HepG2 (cell line): Measurements from ENCODE around the gene IARS2. TPM values are rescaled to one million over a fixed set of nuclear protein-coding genes. Genes with fewer than 3 reads are reported as not detected.
A peak's percentile ranks its signal among the peaks of the same experiment; 100 is the strongest.

ENCODE experiments used
- DR1 ChIP-seq: sonication (generic); formaldehyde crosslinking; IDR thresholded peaks from 2 replicates; pipeline ENCODE4 v1.8.0; 2021; ENCODE audit warnings: mild to moderate bottlenecking, missing genetic modification reagents, inconsistent platforms
- ETV5 ChIP-seq: IDR thresholded peaks from 2 replicates; pipeline ENCODE4 v1.6.1; 2018; ENCODE audit warnings: missing biosample characterization, missing genetic modification reagents, inconsistent platforms, borderline replicate concordance
- FOXA1 ChIP-seq, 2 experiments: fragments of 450-650 bp in 1 of 2; sonication (generic) in 1 of 2; formaldehyde crosslinking in 1 of 2; IDR thresholded peaks; 2 replicates each; pipeline versions ENCODE4 v1.4.0 to v1.6.1; 2016 to 2020; ENCODE audit warnings: missing genetic modification reagents in 1 of 2
- FOXC1 ChIP-seq: sonication (generic); formaldehyde crosslinking; IDR thresholded peaks from 2 replicates; pipeline ENCODE4 v1.8.0; 2022; ENCODE audit warnings: mild to moderate bottlenecking, missing genetic modification reagents, borderline replicate concordance
- HIC2 ChIP-seq: sonication (generic); formaldehyde crosslinking; IDR thresholded peaks from 2 replicates; pipeline ENCODE4 v1.9.0; 2022; ENCODE audit warnings: low read depth, missing genetic modification reagents
- HNRNPL ChIP-seq: fragments of 200-400 bp; formaldehyde crosslinking; IDR thresholded peaks from 2 replicates; pipeline ENCODE4 v1.6.1; 2017; ENCODE audit warnings: mild to moderate bottlenecking, low read depth, low read length
- KAT7 ChIP-seq: IDR thresholded peaks from 2 replicates; pipeline ENCODE4 v1.6.1; 2018; ENCODE audit warnings: borderline replicate concordance, missing compliant biosample characterization
- KDM2A ChIP-seq: sonication (generic); formaldehyde crosslinking; IDR thresholded peaks from 2 replicates; pipeline ENCODE4 v1.4.0; 2020; ENCODE audit warnings: low read depth, missing genetic modification reagents, borderline replicate concordance
- KLF12 ChIP-seq: sonication (generic); formaldehyde crosslinking; IDR thresholded peaks from 2 replicates; pipeline ENCODE4 v1.4.0; 2020; ENCODE audit warnings: missing genetic modification reagents, borderline replicate concordance
- MLX ChIP-seq: IDR thresholded peaks from 2 replicates; pipeline ENCODE4 v1.6.1; 2016
- MXI1 ChIP-seq: IDR thresholded peaks from 3 replicates; pipeline ENCODE4 v1.6.1; 2012; ENCODE audit warnings: low read depth, low read length, inconsistent platforms, borderline replicate concordance
- NONO ChIP-seq, 2 experiments: fragments of 450-650 bp in 1 of 2; sonication (generic) in 1 of 2; formaldehyde crosslinking in 1 of 2; IDR thresholded peaks in 1 of 2; conservative IDR thresholded peaks in 1 of 2; 2 replicates each; pipeline versions ENCODE4 v1.6.1 to v1.8.0; 2017 to 2022; ENCODE audit warnings: mild to moderate bottlenecking in 1 of 2, missing genetic modification reagents in 1 of 2, moderate library complexity in 1 of 2
- NR2F6 ChIP-seq, 2 experiments: IDR thresholded peaks; 2 replicates each; pipeline ENCODE4 v1.6.1; 2016; ENCODE audit warnings: antibody characterized with exemption in 1 of 2, mild to moderate bottlenecking in 1 of 2
- PHF20 ChIP-seq: sonication (generic); formaldehyde crosslinking; IDR thresholded peaks from 2 replicates; pipeline ENCODE4 v1.5.0; 2020; ENCODE audit warnings: mild to moderate bottlenecking, missing genetic modification reagents
- SP140L ChIP-seq: sonication (generic); formaldehyde crosslinking; IDR thresholded peaks from 2 replicates; pipeline ENCODE4 v1.4.0; 2020; ENCODE audit warnings: missing genetic modification reagents, borderline replicate concordance
- TCF7 ChIP-seq: sonication (generic); IDR thresholded peaks from 2 replicates; pipeline ENCODE4 v1.6.1; 2016; ENCODE audit warnings: antibody characterized with exemption, low read depth
- TGIF2 ChIP-seq: IDR thresholded peaks from 2 replicates; pipeline ENCODE4 v1.6.1; 2016; ENCODE audit warnings: control low read depth, missing compliant biosample characterization
- ZEB1 ChIP-seq: IDR thresholded peaks from 2 replicates; pipeline ENCODE4 v1.6.1; 2012; ENCODE audit warnings: mild to moderate bottlenecking, low read depth, inconsistent platforms; ENCODE audit not compliant: insufficient replicate concordance
- ZFP90 ChIP-seq: sonication (generic); formaldehyde crosslinking; IDR thresholded peaks from 2 replicates; pipeline ENCODE4 v1.8.0; 2022; ENCODE audit warnings: missing genetic modification reagents, mild to moderate bottlenecking, inconsistent platforms, borderline replicate concordance
- ZNF430 ChIP-seq: sonication (generic); formaldehyde crosslinking; IDR thresholded peaks from 2 replicates; pipeline ENCODE4 v1.9.0; 2021; ENCODE audit warnings: mild to moderate bottlenecking, missing genetic modification reagents
- ZNF501 ChIP-seq: sonication (generic); formaldehyde crosslinking; IDR thresholded peaks from 2 replicates; pipeline ENCODE4 v1.5.1; 2020; ENCODE audit warnings: mild to moderate bottlenecking, moderate library complexity, missing genetic modification reagents
- ZNF564 ChIP-seq: sonication (generic); formaldehyde crosslinking; IDR thresholded peaks from 2 replicates; pipeline ENCODE4 v1.8.1; 2023; ENCODE audit warnings: mild to moderate bottlenecking, missing genetic modification reagents
- ZNF720 ChIP-seq: sonication (generic); formaldehyde crosslinking; IDR thresholded peaks from 2 replicates; pipeline ENCODE4 v1.4.0; 2020; ENCODE audit warnings: missing genetic modification reagents
- ZNF792 ChIP-seq: IDR thresholded peaks from 2 replicates; pipeline ENCODE4 v1.6.1; 2016
- polyA plus RNA-seq, 8 experiments: library from polyadenylated mRNA; depleted of rRNA in 3 of 8; stranded (reverse) in 7 of 8; unstranded in 1 of 8; fragments of >200 nt; fragmentation: Illumina TruSeq in 4 of 8; extraction: Trizol in 4 of 8; gene quantifications; 2 replicates each; pipeline versions ENCODE4 v1.2.1 to v1.2.3, GENCODE V29; 2011 to 2016; ENCODE audit warnings: low read depth in 4 of 8, missing spikeins in 1 of 8, mixed read lengths in 1 of 8; ENCODE audit not compliant: insufficient read depth in 1 of 8
- total RNA-seq, 5 experiments: library from RNA; depleted of rRNA; stranded (reverse); fragments of >200 nt; fragmentation: Illumina TruSeq; extraction: Trizol; gene quantifications; 2 replicates each; pipeline ENCODE4 v1.2.3, GENCODE V29; 2016; ENCODE audit warnings: low read depth in 1 of 5
- TF ChIP-seq, protein P1 (sequence below): sonication (generic); formaldehyde crosslinking; IDR thresholded peaks from 2 replicates; pipeline ENCODE4 v1.5.1; 2020; ENCODE audit warnings: missing genetic modification reagents, mild to moderate bottlenecking, borderline replicate concordance

Gene IARS2
- total and polyA plus RNA-seq, 2 of the 13 experiments (the other 11 are each of a cell fraction or from before 2014, with no cell fraction given), result 28.6 to 122 TPM

DNA sequence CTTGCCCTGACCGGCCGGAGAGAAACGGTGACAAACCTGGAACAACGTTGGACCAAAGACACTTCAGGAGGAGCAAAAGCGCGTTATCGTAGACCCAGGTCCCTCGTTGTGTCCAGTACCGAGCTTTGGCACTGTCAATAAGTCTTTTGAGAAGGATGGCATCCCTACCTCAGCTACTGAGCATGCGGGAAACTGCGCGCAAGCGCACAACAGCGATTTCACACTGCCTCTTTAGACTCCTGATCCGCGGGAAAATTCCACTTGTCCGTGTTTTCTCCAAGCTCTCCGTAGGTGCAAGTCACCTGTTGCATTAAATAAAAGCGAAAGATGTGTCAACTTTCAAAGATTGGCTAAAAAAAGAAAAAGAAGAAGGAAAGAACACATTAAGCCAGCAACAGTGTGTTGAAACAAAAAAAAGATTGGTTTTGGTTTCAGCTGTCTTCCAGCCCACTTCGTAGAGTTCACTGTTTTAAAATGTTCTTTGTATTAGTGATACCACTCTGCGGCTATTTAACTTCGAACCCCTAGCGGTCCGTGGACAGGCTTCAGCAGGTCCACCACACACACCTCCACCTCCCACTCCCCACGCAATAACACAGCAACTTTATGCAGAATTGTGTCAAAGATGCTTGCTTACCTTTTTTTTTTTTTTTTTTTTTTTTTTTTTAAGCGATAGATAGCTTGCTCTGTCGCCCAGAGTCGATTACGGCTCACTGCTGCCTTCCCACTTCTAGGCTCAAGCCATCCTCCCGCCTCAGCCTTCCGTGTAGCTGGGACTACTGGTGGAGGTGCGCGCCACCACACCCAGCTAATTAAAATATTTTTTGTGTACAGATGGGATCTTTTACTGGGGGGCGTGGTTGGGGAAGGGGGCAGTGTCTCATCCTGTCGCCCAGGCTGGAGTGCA is 4.0 kb upstream of the IARS2 start, which contains the start of gene BPNT1 (continued):
- TF ChIP-seq, protein P1, sequence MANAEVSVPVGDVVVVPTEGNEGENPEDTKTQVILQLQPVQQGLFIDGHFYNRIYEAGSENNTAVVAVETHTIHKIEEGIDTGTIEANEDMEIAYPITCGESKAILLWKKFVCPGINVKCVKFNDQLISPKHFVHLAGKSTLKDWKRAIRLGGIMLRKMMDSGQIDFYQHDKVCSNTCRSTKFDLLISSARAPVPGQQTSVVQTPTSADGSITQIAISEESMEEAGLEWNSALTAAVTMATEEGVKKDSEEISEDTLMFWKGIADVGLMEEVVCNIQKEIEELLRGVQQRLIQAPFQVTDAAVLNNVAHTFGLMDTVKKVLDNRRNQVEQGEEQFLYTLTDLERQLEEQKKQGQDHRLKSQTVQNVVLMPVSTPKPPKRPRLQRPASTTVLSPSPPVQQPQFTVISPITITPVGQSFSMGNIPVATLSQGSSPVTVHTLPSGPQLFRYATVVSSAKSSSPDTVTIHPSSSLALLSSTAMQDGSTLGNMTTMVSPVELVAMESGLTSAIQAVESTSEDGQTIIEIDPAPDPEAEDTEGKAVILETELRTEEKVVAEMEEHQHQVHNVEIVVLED (CRISPR knock-in tag), result peak; percentile 64; the same call in 1 of the 2 replicates
- TF ChIP-seq ZNF792 (CRISPR knock-in tag), result peak; percentile 49; the same call in 1 of the 2 replicates
- no peak for TF ChIP-seq ZNF720 (CRISPR knock-in tag)
- TF ChIP-seq ETV5, result peak; percentile 46; the same call in 1 of the 2 replicates
- no peak for TF ChIP-seq FOXC1 (CRISPR knock-in tag)
- TF ChIP-seq ZEB1, result peak; percentile 98
- peak; percentile 66 for TF ChIP-seq PHF20 (CRISPR knock-in tag)
- 0 out of 2 replicates have a peak, but pooled peaks have one; percentile 26 for TF ChIP-seq KLF12 (CRISPR knock-in tag)
- TF ChIP-seq HNRNPL, result no peak
- TF ChIP-seq ZNF501, result peak; percentile 88
- 0 out of 2 replicates have a peak, but pooled peaks have one; percentile 34 for TF ChIP-seq DR1 (CRISPR knock-in tag)
- TF ChIP-seq ZNF430 (CRISPR knock-in tag), result peak; percentile 43; the same call in 1 of the 2 replicates
- no peak for TF ChIP-seq NONO (IDR thresholded peaks at IDR 0.05)
- no peak for TF ChIP-seq NONO (CRISPR knock-in tag; conservative IDR thresholded peaks at IDR 0.05)
- TF ChIP-seq TGIF2 (CRISPR knock-in tag), result peak; percentile 79
- TF ChIP-seq FOXA1 (IDR thresholded peaks at IDR 0.05), result no peak
- peak; percentile 91 for TF ChIP-seq FOXA1 (CRISPR knock-in tag; IDR thresholded peaks at IDR 0.05)
- peak; percentile 68; the same call in 1 of the 3 replicates for TF ChIP-seq MXI1
- no peak for TF ChIP-seq SP140L (CRISPR knock-in tag)
- peak; percentile 28; the same call in 1 of the 2 replicates for TF ChIP-seq MLX (CRISPR knock-in tag)
- peak; percentile 70; the same call in 1 of the 2 replicates for TF ChIP-seq HIC2 (CRISPR knock-in tag)
- no peak for TF ChIP-seq ZNF564
- TF ChIP-seq NR2F6 (IDR thresholded peaks at IDR 0.05), result 0 out of 2 replicates have a peak, but pooled peaks have one; percentile 13
- TF ChIP-seq NR2F6 (CRISPR knock-in tag; IDR thresholded peaks at IDR 0.05), result no peak
- peak; percentile 60; the same call in 1 of the 2 replicates for TF ChIP-seq KDM2A (CRISPR knock-in tag)
- TF ChIP-seq KAT7, result peak; percentile 41; the same call in 1 of the 2 replicates
- no peak for TF ChIP-seq TCF7
- TF ChIP-seq ZFP90, result peak; percentile 56; the same call in 1 of the 2 replicates
